ENCODE results near the gene HDAC8.

HDAC8 gene

GRCh38 chrX:72280321-72280845 lies 292.3 kb downstream of the HDAC8 start:
- FAIRE-seq, result no peak
